GM19395 (cell line): ENCODE results near the gene TVP23B.
"Not testable (repeated sequence)": the region's sequence is repeated elsewhere in the genome, so short reads cannot be mapped to it uniquely, and the experiment has no call there.

Experiments used
- ATAC-seq: cut with Tn5 transposase; IDR thresholded peaks from one replicate; pipeline ENCODE4 v1.9.1; 2021; ENCODE audit warnings: mild to moderate bottlenecking, moderate library complexity; ENCODE audit not compliant: unreplicated experiment

Gene TVP23B

GRCh38 chr17:18780991-18781718, at the start of gene TVP23B:
Gene TVP23B (plus strand): TSS chr17:18781183. CDS start chr17:18781294, 111 bp downstream.
- ATAC-seq, result peak; percentile 97

GRCh38 chr17:18732438-18732837, 48.5 kb upstream of the TVP23B start:
- not testable (repeated sequence) for ATAC-seq

- ATAC-seq, result not testable (repeated sequence)
Measured at GRCh38 chr17:18733350-18733749, 47.6 kb upstream of the TVP23B start.

GRCh38 chr17:18739616-18740391, 41.2 kb upstream of the TVP23B start:
- not testable (repeated sequence) for ATAC-seq

- ATAC-seq, result not testable (repeated sequence)
Measured at GRCh38 chr17:18741228-18741627, 39.8 kb upstream of the TVP23B start.

- ATAC-seq, result not testable (repeated sequence)
Measured at GRCh38 chr17:18743699-18744421, 37.1 kb upstream of the TVP23B start, which contains the start of gene FBXW10. Gene FBXW10 (plus strand): TSS chr17:18744054. CDS start chr17:18744245, 191 bp downstream.

- ATAC-seq, result not testable (repeated sequence)
Measured at GRCh38 chr17:18744726-18745125, 36.3 kb upstream of the TVP23B start.

GRCh38 chr17:18746551-18746950, 34.4 kb upstream of the TVP23B start:
- ATAC-seq, result not testable (repeated sequence)

- ATAC-seq, result not testable (repeated sequence)
Measured at GRCh38 chr17:18747501-18747900, 33.5 kb upstream of the TVP23B start.

- not testable (repeated sequence) for ATAC-seq
Measured at GRCh38 chr17:18750242-18750641, 30.7 kb upstream of the TVP23B start.

- not testable (repeated sequence) for ATAC-seq
Measured at GRCh38 chr17:18753829-18754409, 27.1 kb upstream of the TVP23B start.

- ATAC-seq, result not testable (repeated sequence)
Measured at GRCh38 chr17:18755969-18756368, 25.0 kb upstream of the TVP23B start.

- ATAC-seq, result not testable (repeated sequence)
Measured at GRCh38 chr17:18757368-18758044, 23.5 kb upstream of the TVP23B start.

- not testable (repeated sequence) for ATAC-seq
Measured at GRCh38 chr17:18758344-18758743, 22.6 kb upstream of the TVP23B start.

GRCh38 chr17:18760221-18760620, 20.8 kb upstream of the TVP23B start:
- ATAC-seq, result not testable (repeated sequence)

- not testable (repeated sequence) for ATAC-seq
Measured at GRCh38 chr17:18770572-18770971, 10.4 kb upstream of the TVP23B start.

GRCh38 chr17:18771066-18771465, 9.9 kb upstream of the TVP23B start:
- not testable (repeated sequence) for ATAC-seq

GRCh38 chr17:18772471-18772870, 8.5 kb upstream of the TVP23B start:
- no peak for ATAC-seq

GRCh38 chr17:18781805-18782204, 822 bp downstream of the TVP23B start:
- not testable (repeated sequence) for ATAC-seq

GRCh38 chr17:18785933-18786332, 5.0 kb downstream of the TVP23B start:
- ATAC-seq, result not testable (repeated sequence)
